ENCODE measurements around the gene WASL.
"Not testable (repeated sequence)": the region's sequence is repeated elsewhere in the genome, so short reads cannot be mapped to it uniquely, and the experiment has no call there.

Gene WASL

DNA sequence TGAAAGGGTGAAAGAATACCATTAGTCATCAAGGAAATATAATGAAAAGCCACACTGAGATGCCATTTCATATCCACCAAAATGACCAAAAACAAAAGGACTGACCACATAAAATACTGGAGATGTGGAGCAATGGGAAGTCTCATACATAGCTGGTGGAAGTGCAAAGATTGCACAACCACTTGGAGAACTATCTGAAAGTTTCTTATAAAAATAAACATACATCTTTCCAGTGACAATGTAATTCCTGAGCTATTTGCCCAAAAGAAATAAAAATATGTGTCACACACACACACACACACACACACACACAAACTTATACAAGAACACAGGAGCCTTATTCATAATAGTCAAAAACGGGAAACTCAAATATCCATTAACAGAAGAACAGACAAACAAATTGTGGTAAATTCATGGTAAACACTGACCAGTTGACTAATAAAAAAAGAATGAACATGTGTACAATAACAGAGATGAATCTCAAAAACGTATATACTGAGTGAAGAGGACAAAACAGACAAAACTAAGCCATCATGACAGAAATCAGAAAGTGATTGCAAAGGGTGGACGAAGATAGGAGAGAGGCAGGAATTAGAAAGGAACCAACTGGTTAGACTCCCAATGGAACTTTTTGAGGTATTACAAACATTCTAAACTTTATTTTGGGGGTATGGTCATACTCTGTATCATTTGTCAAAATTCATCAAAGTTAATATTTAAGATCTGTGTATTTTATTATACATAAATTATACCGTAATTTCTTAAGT, 21.5 kb downstream of the WASL start:
- TF ChIP-seq, protein P1, sequence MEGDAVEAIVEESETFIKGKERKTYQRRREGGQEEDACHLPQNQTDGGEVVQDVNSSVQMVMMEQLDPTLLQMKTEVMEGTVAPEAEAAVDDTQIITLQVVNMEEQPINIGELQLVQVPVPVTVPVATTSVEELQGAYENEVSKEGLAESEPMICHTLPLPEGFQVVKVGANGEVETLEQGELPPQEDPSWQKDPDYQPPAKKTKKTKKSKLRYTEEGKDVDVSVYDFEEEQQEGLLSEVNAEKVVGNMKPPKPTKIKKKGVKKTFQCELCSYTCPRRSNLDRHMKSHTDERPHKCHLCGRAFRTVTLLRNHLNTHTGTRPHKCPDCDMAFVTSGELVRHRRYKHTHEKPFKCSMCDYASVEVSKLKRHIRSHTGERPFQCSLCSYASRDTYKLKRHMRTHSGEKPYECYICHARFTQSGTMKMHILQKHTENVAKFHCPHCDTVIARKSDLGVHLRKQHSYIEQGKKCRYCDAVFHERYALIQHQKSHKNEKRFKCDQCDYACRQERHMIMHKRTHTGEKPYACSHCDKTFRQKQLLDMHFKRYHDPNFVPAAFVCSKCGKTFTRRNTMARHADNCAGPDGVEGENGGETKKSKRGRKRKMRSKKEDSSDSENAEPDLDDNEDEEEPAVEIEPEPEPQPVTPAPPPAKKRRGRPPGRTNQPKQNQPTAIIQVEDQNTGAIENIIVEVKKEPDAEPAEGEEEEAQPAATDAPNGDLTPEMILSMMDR (IDR thresholded peaks at IDR 0.05; ENCODE audit: insufficient read depth, low read length, poor library complexity, severe bottlenecking), result no peak
- H3K27me3 ChIP-seq (replicated peaks; ENCODE audit: control insufficient read depth, insufficient read depth, low read length), result no peaks in the 10 kb centered on the region
- no peak for DNase-seq (ENCODE audit: extremely low read depth, insufficient read length)
- H3K4me3 ChIP-seq (replicated peaks; ENCODE audit: low read depth, low read length), result no peak overlapping the region
- no peaks in the 10 kb centered on the region for H3K36me3 ChIP-seq (ENCODE audit: control insufficient read depth, insufficient read depth, low read length)

DNA sequence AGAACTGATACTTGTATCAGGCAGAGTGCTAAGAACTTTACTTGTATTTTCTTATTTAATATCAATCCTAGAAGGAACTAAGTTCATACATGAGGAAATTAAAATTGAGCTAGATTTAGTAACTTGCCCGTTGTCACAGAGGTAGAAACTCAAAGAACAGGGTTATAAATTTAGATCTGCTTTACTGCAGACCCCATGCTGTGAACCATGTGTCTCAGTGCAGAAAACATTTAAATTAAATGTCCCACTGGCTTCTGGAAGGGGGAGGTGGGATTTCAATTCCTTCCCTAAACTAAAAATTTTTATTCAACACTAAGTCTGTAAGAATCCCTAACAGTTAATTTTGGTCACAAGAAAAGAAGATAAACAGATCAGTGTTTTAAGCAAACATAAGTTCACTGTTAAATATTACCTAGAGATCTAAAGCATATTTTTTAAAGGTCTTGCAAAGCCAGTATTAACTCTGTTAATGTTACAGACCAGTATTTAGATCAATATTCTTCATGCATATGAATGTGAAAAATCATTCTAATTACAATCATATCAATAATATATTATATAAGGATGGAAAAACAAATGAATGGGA, 23.1 kb downstream of the WASL start:
- DNase-seq (ENCODE audit: extremely low read depth, insufficient read length), result no peak

DNA sequence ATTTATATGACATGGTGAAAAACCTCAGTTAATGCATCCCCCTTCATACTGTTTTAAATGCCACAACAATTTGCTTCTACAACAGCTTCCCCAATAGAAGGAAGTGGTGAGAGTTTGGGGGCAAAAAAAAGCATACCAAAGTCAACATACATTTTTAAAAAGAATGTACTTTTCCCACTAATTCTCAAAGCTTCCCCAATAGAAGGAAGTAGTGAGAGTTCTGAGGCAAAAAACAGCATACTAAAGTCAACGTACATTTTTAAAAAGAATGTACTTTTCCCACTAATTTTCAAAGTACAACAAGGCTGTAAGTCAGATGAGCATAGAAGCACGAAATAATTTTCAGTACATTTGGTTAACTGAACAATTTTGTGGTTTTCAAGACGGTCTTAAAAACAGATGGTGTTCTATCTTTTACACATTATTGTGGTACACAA, 24.0 kb downstream of the WASL start:
- Histone ChIP-seq H3K4me3 (replicated peaks; ENCODE audit: low read depth, low read length) (no peak overlapping the region), H3K27me3 (replicated peaks; ENCODE audit: control insufficient read depth, insufficient read depth, low read length) (no peaks in the 10 kb centered on the region), H3K36me3 (ENCODE audit: control insufficient read depth, insufficient read depth, low read length) (no peaks in the 10 kb centered on the region)
- TF ChIP-seq, protein P1 (IDR thresholded peaks at IDR 0.05; ENCODE audit: insufficient read depth, low read length, poor library complexity, severe bottlenecking), result no peak
- DNase-seq (ENCODE audit: extremely low read depth, insufficient read length), result no peak

More for the DNA sequence above, 23.1 kb downstream of the WASL start:
- no peak overlapping the region for H3K4me3 ChIP-seq (replicated peaks; ENCODE audit: low read depth, low read length)
- H3K27me3 ChIP-seq (replicated peaks; ENCODE audit: control insufficient read depth, insufficient read depth, low read length), result no peaks in the 10 kb centered on the region
- TF ChIP-seq, protein P1 (IDR thresholded peaks at IDR 0.05; ENCODE audit: insufficient read depth, low read length, poor library complexity, severe bottlenecking), result no peak
- H3K36me3 ChIP-seq (ENCODE audit: control insufficient read depth, insufficient read depth, low read length), result no peaks in the 10 kb centered on the region

DNA sequence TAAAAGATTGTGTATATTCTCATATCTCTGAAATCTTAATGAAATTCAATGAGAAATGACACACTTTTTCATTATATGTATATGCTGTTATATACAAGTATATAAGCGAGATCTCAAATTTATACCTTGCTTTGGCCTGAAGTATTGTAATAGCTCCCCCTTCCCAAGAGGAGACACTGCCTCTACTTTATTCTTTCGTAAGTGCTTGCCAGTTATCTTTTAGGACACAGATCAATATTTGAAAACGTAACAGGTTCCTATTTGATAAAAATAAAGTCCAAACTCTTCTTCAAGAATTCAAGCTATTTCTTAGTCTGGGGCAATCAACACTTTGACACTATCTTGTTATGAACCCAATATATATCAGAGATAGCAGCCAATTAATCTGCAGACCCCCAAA, 24.9 kb downstream of the WASL start:
- no peak for DNase-seq (ENCODE audit: extremely low read depth, insufficient read length)
- Histone ChIP-seq H3K36me3 (ENCODE audit: control insufficient read depth, insufficient read depth, low read length) (no peaks in the 10 kb centered on the region), H3K27me3 (replicated peaks; ENCODE audit: control insufficient read depth, insufficient read depth, low read length) (no peaks in the 10 kb centered on the region), H3K4me3 (replicated peaks; ENCODE audit: low read depth, low read length) (no peak overlapping the region)
- TF ChIP-seq, protein P1 (IDR thresholded peaks at IDR 0.05; ENCODE audit: insufficient read depth, low read length, poor library complexity, severe bottlenecking), result no peak

DNA sequence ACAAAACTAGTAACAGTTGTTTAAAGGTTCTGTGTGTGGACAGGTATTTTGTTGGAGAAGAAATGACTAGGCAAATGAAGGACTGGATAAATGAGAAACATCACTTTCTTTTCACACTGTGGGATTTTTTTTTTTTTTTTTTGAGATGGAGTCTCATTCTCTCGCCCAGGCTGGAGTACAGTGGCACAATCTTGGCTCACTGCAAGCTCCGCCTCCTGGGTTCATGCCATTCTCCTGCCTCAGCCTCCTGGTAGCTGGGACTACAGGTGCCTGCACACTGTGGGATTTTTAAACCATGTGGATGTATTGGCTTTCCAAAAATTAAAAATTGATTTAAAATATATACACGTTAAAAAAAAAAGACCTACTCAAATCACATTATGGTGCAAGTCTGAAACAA, 28.3 kb downstream of the WASL start:
- H3K4me3 ChIP-seq (replicated peaks; ENCODE audit: low read depth, low read length); DNase-seq (ENCODE audit: extremely low read depth, insufficient read length); H3K36me3 ChIP-seq (ENCODE audit: control insufficient read depth, insufficient read depth, low read length); H3K27me3 ChIP-seq (replicated peaks; ENCODE audit: control insufficient read depth, insufficient read depth, low read length): not testable (repeated sequence)

DNA sequence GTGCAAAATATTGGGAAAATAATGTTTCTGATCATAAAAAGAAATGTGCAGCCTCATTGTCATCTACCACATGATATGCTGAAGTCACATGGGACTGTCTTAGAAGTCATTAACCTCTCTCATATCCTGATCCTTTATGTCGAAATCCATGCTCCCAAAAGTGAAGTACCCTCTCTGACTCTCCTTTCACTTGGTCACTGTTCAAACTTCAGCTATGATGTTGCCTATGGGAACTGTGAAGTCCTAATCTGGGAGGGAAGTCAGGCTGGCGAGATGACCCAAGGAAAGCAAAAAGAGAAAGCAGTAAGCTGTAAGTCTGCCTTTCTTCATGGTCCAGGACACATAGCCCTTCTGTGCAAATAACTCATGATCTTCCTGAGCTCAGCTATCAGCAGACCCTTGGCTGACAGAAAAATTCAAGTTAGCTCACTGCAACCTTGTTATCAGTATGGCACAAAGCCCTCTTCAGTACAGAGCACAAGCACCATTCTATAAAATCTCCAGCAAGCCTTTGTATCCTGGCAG, 29.5 kb downstream of the WASL start:
- H3K4me3 ChIP-seq (replicated peaks; ENCODE audit: low read depth, low read length), result no peak overlapping the region
- H3K36me3 ChIP-seq (ENCODE audit: control insufficient read depth, insufficient read depth, low read length), result no peaks in the 10 kb centered on the region
- TF ChIP-seq, protein P1 (IDR thresholded peaks at IDR 0.05; ENCODE audit: insufficient read depth, low read length, poor library complexity, severe bottlenecking), result no peak
- no peak for DNase-seq (ENCODE audit: extremely low read depth, insufficient read length)
- no peaks in the 10 kb centered on the region for H3K27me3 ChIP-seq (replicated peaks; ENCODE audit: control insufficient read depth, insufficient read depth, low read length)
